B cell (primary cell): Measurements from ENCODE around the gene SNRPD3. TPM values are rescaled to one million over a fixed set of nuclear protein-coding genes. Genes with fewer than 3 reads are reported as not detected.

Experiments used
- ATAC-seq: fragments of 200-7000 bp; cut with Tn5 transposase; one replicate; pipeline ENCODE4 v1.10.0; 2021; ENCODE audit warnings: low read depth, mild to moderate bottlenecking, moderate number of reproducible peaks, moderate library complexity
- CTCF ChIA-PET: fragments of 350-600 bp; sonication (Branson Sonifier 250); formaldehyde crosslinking; loops from one replicate; lab custom pipeline; 2021; ENCODE audit warnings: antibody characterized with exemption, inconsistent platforms; lab: Charles Lee
- POLR2A ChIA-PET: fragments of 350-600 bp; sonication (Branson Sonifier 250); formaldehyde crosslinking; loops from one replicate; lab custom pipeline; 2021; ENCODE audit warnings: antibody characterized with exemption; lab: Charles Lee
- DNase-seq: peaks from one replicate; pipeline ENCODE4 v3.0.0; 2013
- H2AFZ ChIP-seq: 2 replicates; pipeline ENCODE4 v1.6.1; 2012; ENCODE audit warnings: mild to moderate bottlenecking, low read depth, low read length; ENCODE audit not compliant: insufficient read depth, poor library complexity, severe bottlenecking
- H3K27ac ChIP-seq, 2 donors: 1 replicate in 1 of 2; 2 replicates in 1 of 2; pipeline ENCODE4 v1.5.1; 2012 to 2013; ENCODE audit warnings: low read length in 2 of 2, mild to moderate bottlenecking in 2 of 2, moderate library complexity in 1 of 2
- H3K27me3 ChIP-seq, 4 experiments: fragments of 200-600 bp in 1 of 4; sonication (generic) in 1 of 4; replicated peaks in 1 of 4; 1 replicate in 2 of 4; 2 replicates in 2 of 4; pipeline versions ENCODE4 v1.6.1 to v1.7.0; 2013 to 2016; ENCODE audit warnings: low read length in 3 of 4, mild to moderate bottlenecking in 2 of 4, mixed read lengths in 1 of 4, moderate library complexity in 1 of 4; ENCODE audit not compliant: insufficient read depth in 4 of 4, control insufficient read depth in 3 of 4; ENCODE audit errors: control extremely low read depth in 1 of 4
- H3K36me3 ChIP-seq, 2 experiments: replicated peaks in 1 of 2; 1 replicate in 1 of 2; 2 replicates in 1 of 2; pipeline versions ENCODE4 v1.6.1 to v1.7.1; 2013; ENCODE audit warnings: low read length in 1 of 2; ENCODE audit not compliant: insufficient read depth in 2 of 2, control insufficient read depth in 1 of 2; ENCODE audit errors: control extremely low read depth in 1 of 2, extremely low read depth in 1 of 2
- H3K4me1 ChIP-seq, 2 donors: fragments of 200-600 bp in 1 of 2; sonication (generic) in 1 of 2; 1 replicate in 1 of 2; 2 replicates in 1 of 2; pipeline versions ENCODE4 v1.5.1 to v1.6.1; 2013 to 2017; ENCODE audit warnings: low read length in 2 of 2; ENCODE audit not compliant: control insufficient read depth in 2 of 2, insufficient read depth in 2 of 2
- H3K4me2 ChIP-seq: replicated peaks from 2 replicates; pipeline ENCODE3; 2012; ENCODE audit warnings: mild to moderate bottlenecking, low read depth, low read length; ENCODE audit not compliant: poor library complexity, severe bottlenecking
- H3K4me3 ChIP-seq, 5 experiments: fragments of 200-600 bp in 1 of 5; sonication (generic) in 1 of 5; 1 replicate in 3 of 5; 2 replicates in 2 of 5; pipeline versions ENCODE4 v1.5.1 to v1.7.0; 2011 to 2016; ENCODE audit warnings: low read length in 4 of 5, mild to moderate bottlenecking in 4 of 5, low read depth in 2 of 5, control low read depth in 1 of 5, moderate library complexity in 1 of 5; ENCODE audit not compliant: insufficient read depth in 1 of 5; ENCODE audit errors: control extremely low read depth in 1 of 5, extremely low read depth in 1 of 5
- H3K79me2 ChIP-seq: fragments of 200-600 bp; sonication (generic); one replicate; pipeline ENCODE4 v1.6.0; 2016; ENCODE audit warnings: low read length; ENCODE audit not compliant: control insufficient read depth, insufficient read depth
- H3K9ac ChIP-seq: fragments of 200-600 bp; sonication (generic); 2 replicates; pipeline ENCODE4 v1.6.1; 2017; ENCODE audit warnings: mild to moderate bottlenecking, low read length, moderate library complexity
- H3K9me3 ChIP-seq, 3 donors: one replicate each; pipeline versions ENCODE4 v1.6.1 to v1.7.1; 2013; ENCODE audit warnings: low read length in 2 of 3; ENCODE audit not compliant: control insufficient read depth in 2 of 3, insufficient read depth in 1 of 3; ENCODE audit errors: control extremely low read depth in 1 of 3
- H4K20me1 ChIP-seq: 2 replicates; pipeline ENCODE4 v1.6.0; 2012; ENCODE audit warnings: mild to moderate bottlenecking, low read length; ENCODE audit not compliant: insufficient read depth, control insufficient read depth, poor library complexity, severe bottlenecking
- H3K27ac Mint-ChIP-seq: one replicate; pipeline ENCODE4 v1.8.0; 2021; ENCODE audit warnings: mixed read lengths
- H3K27me3 Mint-ChIP-seq: one replicate; pipeline ENCODE4 v1.8.0; 2021; ENCODE audit warnings: mixed read lengths
- H3K4me1 Mint-ChIP-seq: one replicate; pipeline ENCODE4 v1.8.0; 2021; ENCODE audit warnings: mixed read lengths
- H3K4me3 Mint-ChIP-seq: one replicate; pipeline ENCODE4 v1.8.0; 2021; ENCODE audit warnings: mixed read lengths
- H3K9me3 Mint-ChIP-seq: one replicate; pipeline ENCODE4 v1.8.0; 2022; ENCODE audit warnings: mixed read lengths; ENCODE audit not compliant: insufficient read depth
- EZH2 ChIP-seq: IDR thresholded peaks from 2 replicates; pipeline ENCODE4 v1.6.1; 2012; ENCODE audit warnings: borderline replicate concordance, low read depth, mild to moderate bottlenecking, moderate library complexity, low read length; ENCODE audit not compliant: insufficient read depth, poor library complexity, severe bottlenecking
- WGBS: methylation state at CpG from one replicate; pipeline ENCODE4 v1.1.5; 2013; ENCODE audit warnings: missing lambda C conversion rate; ENCODE audit not compliant: insufficient coverage; 5-methylcytosine and 5-hydroxymethylcytosine counted together
- intact Hi-C: fragments of 100-400 bp; cut with micrococcal nuclease; formaldehyde crosslinking; loops from one replicate; pipeline ENCODE4 v1.10.0; 2022
- polyA plus RNA-seq: library from polyadenylated mRNA; depleted of rRNA; stranded (reverse); fragments of >200 nt; gene quantifications from 2 replicates; pipeline ENCODE4 v1.2.3, GENCODE V29; 2012
- total RNA-seq, 2 donors: library from RNA; stranded (reverse); fragments of 120-200 nt in 1 of 2; gene quantifications; 1 replicate in 1 of 2; 2 replicates in 1 of 2; pipeline versions ENCODE4 v1.2.3 to v1.2.4, GENCODE V29; 2013 to 2022
- TF ChIP-seq, protein P1 (sequence below): fragments of 200-600 bp; IDR thresholded peaks from one replicate; pipeline ENCODE4 v1.8.0; 2022; ENCODE audit warnings: antibody characterized with exemption, mild to moderate bottlenecking

SNRPD3 gene
- total and polyA plus RNA-seq, 2 donors (not counting 1 experiment from before 2014, with no cell fraction given), result 76.7 to 165 TPM

DNA sequence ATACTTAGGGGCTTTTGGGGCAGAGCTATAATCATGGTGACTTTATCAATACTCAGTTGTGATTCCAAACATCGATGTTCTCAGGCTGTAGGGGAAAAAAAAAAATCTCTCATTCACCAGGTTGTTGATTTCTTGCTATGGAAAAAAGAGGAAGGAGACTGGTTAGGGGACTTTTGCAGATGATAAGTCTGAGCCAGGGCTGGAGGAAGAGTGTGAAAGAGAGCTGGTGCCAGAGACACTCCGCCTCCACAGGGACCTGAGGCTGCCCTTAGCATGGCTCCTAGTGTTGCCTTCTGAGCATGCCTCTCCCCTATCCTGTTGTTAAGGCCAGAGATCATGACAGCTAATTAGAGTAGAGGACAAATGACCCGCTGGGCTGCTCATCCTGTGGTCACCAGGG lies 43.8 kb upstream of the SNRPD3 start:
- TF ChIP-seq, protein P1, sequence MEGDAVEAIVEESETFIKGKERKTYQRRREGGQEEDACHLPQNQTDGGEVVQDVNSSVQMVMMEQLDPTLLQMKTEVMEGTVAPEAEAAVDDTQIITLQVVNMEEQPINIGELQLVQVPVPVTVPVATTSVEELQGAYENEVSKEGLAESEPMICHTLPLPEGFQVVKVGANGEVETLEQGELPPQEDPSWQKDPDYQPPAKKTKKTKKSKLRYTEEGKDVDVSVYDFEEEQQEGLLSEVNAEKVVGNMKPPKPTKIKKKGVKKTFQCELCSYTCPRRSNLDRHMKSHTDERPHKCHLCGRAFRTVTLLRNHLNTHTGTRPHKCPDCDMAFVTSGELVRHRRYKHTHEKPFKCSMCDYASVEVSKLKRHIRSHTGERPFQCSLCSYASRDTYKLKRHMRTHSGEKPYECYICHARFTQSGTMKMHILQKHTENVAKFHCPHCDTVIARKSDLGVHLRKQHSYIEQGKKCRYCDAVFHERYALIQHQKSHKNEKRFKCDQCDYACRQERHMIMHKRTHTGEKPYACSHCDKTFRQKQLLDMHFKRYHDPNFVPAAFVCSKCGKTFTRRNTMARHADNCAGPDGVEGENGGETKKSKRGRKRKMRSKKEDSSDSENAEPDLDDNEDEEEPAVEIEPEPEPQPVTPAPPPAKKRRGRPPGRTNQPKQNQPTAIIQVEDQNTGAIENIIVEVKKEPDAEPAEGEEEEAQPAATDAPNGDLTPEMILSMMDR, result no peak
- TF ChIP-seq EZH2, result no peak
- Histone ChIP-seq H3K4me3 (no peak overlapping the region), H3K27ac (no peak overlapping the region), H3K4me2 (peak overlapping the region; percentile 20), H3K9me3 (no peaks in the 10 kb centered on the region), H3K79me2 (no peaks in the 10 kb centered on the region), H4K20me1 (no peaks in the 10 kb centered on the region), H2AFZ (no peak overlapping the region), H3K9ac (no peak overlapping the region), H3K4me1 (peaks cover 30 to 38% of the 10 kb centered on the region in 2 donors), H3K36me3 (no peaks in the 10 kb centered on the region), H3K27me3 (peaks cover 0 to 4% (median 1%) of the 10 kb centered on the region in 4 experiments)
- Mint-ChIP-seq H3K27ac (peak overlapping the region; percentile 69), H3K4me3 (peak overlapping the region; percentile 60), H3K4me1 (peaks cover 59% of the 10 kb centered on the region), H3K27me3 (peaks cover 2% of the 10 kb centered on the region), H3K9me3 (no peaks in the 10 kb centered on the region)
- DNase-seq, result peak; percentile 60
- peak; percentile 50 for ATAC-seq
- intact Hi-C loops, result no loop called here
- ChIA-PET POLR2A (no interaction called here), CTCF (interaction anchor here (0.7 to 2.6 kb wide), 5 partner anchors 8 to 89 kb away, joined by 4 to 16 read pairs (median 7); no protein-coding TSS in a partner anchor)
- 31% methylated on average over 2 of the region's 3 CpGs for WGBS

DNA sequence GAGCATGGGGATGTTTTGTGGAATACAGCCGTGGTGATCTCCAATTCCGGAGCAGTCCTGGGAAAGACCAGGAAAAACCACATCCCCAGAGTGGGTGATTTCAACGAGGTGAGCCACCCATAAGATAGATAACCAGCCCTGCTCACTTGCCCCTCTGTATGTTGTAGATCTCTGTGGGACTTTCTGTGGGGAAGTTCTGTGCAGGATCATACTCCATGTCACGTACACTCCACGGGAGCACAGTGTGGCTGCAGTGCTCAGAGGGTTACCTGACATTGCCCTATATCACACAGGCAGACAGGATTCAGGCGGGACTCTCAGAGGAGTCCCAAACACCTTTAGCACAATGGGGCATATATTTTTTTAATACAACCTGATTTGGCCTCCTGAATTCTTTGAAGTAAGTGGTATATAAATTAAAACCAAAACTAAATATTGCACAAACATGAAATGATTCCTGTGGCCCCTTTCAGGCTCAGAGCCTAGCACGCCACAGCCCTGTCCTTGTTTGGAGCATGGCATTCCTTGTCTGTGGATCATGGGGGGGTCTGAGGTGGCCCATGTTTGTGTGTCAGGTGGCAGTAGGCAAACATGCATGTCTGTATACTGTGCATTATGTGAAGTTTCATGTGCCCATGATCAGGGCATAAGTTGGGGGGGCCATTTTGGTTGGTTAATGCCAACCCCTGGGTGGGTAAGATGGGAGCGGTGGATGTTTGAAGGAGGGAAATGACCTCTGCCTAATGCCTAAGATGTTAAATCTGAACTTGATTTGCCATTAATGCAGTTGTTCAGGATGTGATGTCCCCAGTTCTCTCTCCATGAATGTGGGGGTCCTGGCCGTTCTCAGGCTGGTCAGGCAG lies 42.2 kb upstream of the SNRPD3 start:
- no peak overlapping the region for H3K4me3 Mint-ChIP-seq
- H4K20me1 ChIP-seq, result no peaks in the 10 kb centered on the region
- 100% methylated on average over 5 of the region's 9 CpGs for WGBS
- ChIA-PET POLR2A (no interaction called here), CTCF (interaction anchor here (1.2 to 1.7 kb wide), 3 partner anchors 11 to 91 kb away, joined by 3 to 6 read pairs (median 3); no protein-coding TSS in a partner anchor)
- ATAC-seq (no peak), DNase-seq (no peak)
- H3K9me3 ChIP-seq, result no peaks in the 10 kb centered on the region
- no peak overlapping the region for H2AFZ ChIP-seq
- TF ChIP-seq, protein P1, result no peak
- TF ChIP-seq EZH2, result no peak
- no peak overlapping the region for H3K4me2 ChIP-seq
- no peak overlapping the region for H3K27ac Mint-ChIP-seq
- H3K4me1 Mint-ChIP-seq, result peaks cover 48% of the 10 kb centered on the region
- H3K36me3 ChIP-seq, result no peaks in the 10 kb centered on the region
- no peaks in the 10 kb centered on the region for H3K79me2 ChIP-seq
- H3K9ac ChIP-seq, result no peak overlapping the region
- H3K27ac ChIP-seq, result no peak overlapping the region
- peaks cover 5% of the 10 kb centered on the region for H3K27me3 Mint-ChIP-seq
- no peaks in the 10 kb centered on the region for H3K9me3 Mint-ChIP-seq
- no peak overlapping the region for H3K4me3 ChIP-seq
- peaks cover 24 to 27% of the 10 kb centered on the region in 2 donors for H3K4me1 ChIP-seq
- H3K27me3 ChIP-seq, result peaks cover 0 to 4% (median 1%) of the 10 kb centered on the region in 4 experiments
- intact Hi-C loops, result no loop called here
